H9 (cell line): ENCODE data around the gene SEMA5A. TPM values are rescaled to one million over a fixed set of nuclear protein-coding genes. Genes with fewer than 3 reads are reported as not detected.

Experiments used
- DNase-seq: peaks from one replicate; pipeline ENCODE4 v3.0.0-alpha.2; 2017
- H2AFZ ChIP-seq: one replicate; pipeline ENCODE4 v1.6.1; 2013; ENCODE audit warnings: mild to moderate bottlenecking, low read length, control low read depth, moderate library complexity
- H2AK5ac ChIP-seq: 2 replicates; pipeline ENCODE4 v1.6.1; 2013; ENCODE audit warnings: low read length, control low read depth, mixed read lengths; ENCODE audit not compliant: insufficient read length
- H2BK120ac ChIP-seq: one replicate; pipeline ENCODE4 v1.6.1; 2013; ENCODE audit warnings: low read depth, mild to moderate bottlenecking, low read length, control low read depth, inconsistent platforms; ENCODE audit not compliant: poor library complexity, severe bottlenecking
- H2BK12ac ChIP-seq: 2 replicates; pipeline ENCODE4 v1.6.1; 2013; ENCODE audit warnings: low read length, control low read depth, mixed read lengths, low read depth; ENCODE audit not compliant: insufficient read length
- H2BK15ac ChIP-seq: 2 replicates; pipeline ENCODE4 v1.6.1; 2013; ENCODE audit warnings: low read depth, low read length, control low read depth
- H2BK20ac ChIP-seq: one replicate; pipeline ENCODE4 v1.6.1; 2013; ENCODE audit warnings: low read depth, mild to moderate bottlenecking, low read length, control low read depth, inconsistent platforms; ENCODE audit not compliant: poor library complexity, severe bottlenecking
- H2BK5ac ChIP-seq: 2 replicates; pipeline ENCODE4 v1.6.1; 2013; ENCODE audit warnings: low read length, control low read depth, mixed read lengths; ENCODE audit not compliant: insufficient read length
- H3K14ac ChIP-seq: 2 replicates; pipeline ENCODE4 v1.6.1; 2013; ENCODE audit warnings: low read length, control low read depth; ENCODE audit not compliant: insufficient read depth
- H3K18ac ChIP-seq: 2 replicates; pipeline ENCODE4 v1.6.1; 2013; ENCODE audit warnings: low read depth, mild to moderate bottlenecking, mixed read lengths, low read length, control low read depth; ENCODE audit not compliant: insufficient read length
- H3K23ac ChIP-seq: 2 replicates; pipeline ENCODE4 v1.6.1; 2013; ENCODE audit warnings: low read length, control low read depth, mixed read lengths, low read depth; ENCODE audit not compliant: insufficient read length
- H3K23me2 ChIP-seq: 2 replicates; pipeline ENCODE4 v1.6.1; 2013; ENCODE audit warnings: low read depth, mild to moderate bottlenecking, mixed read lengths, low read length, control low read depth; ENCODE audit not compliant: insufficient read length, poor library complexity, severe bottlenecking
- H3K27ac ChIP-seq: 2 replicates; pipeline ENCODE4 v1.5.1; 2013; ENCODE audit warnings: low read length, control low read depth, mixed read lengths, low read depth; ENCODE audit not compliant: insufficient read length
- H3K27me3 ChIP-seq: 2 replicates; pipeline ENCODE4 v1.6.1; 2013; ENCODE audit warnings: low read length, control low read depth, inconsistent platforms; ENCODE audit not compliant: insufficient read depth
- H3K4ac ChIP-seq: 2 replicates; pipeline ENCODE4 v1.6.1; 2013; ENCODE audit warnings: low read depth, mild to moderate bottlenecking, control low read depth, inconsistent platforms, low read length, moderate library complexity
- H3K4me1 ChIP-seq: 2 replicates; pipeline ENCODE4 v1.6.1; 2013; ENCODE audit warnings: low read length, control low read depth, inconsistent platforms; ENCODE audit not compliant: insufficient read depth
- H3K4me2 ChIP-seq: 2 replicates; pipeline ENCODE4 v1.6.1; 2013; ENCODE audit warnings: low read length, control low read depth, mixed read lengths; ENCODE audit not compliant: insufficient read length, insufficient read depth
- H3K56ac ChIP-seq: 2 replicates; pipeline ENCODE4 v1.6.1; 2013; ENCODE audit warnings: low read depth, mild to moderate bottlenecking, mixed read lengths, low read length, control low read depth; ENCODE audit not compliant: insufficient read length
- H3K79me1 ChIP-seq: 2 replicates; pipeline ENCODE4 v1.6.1; 2013; ENCODE audit warnings: low read depth, mild to moderate bottlenecking, moderate library complexity, low read length, control low read depth, inconsistent platforms; ENCODE audit not compliant: insufficient read depth, poor library complexity, severe bottlenecking
- H3K79me2 ChIP-seq: 2 replicates; pipeline ENCODE4 v1.6.1; 2013; ENCODE audit warnings: low read length, control low read depth, inconsistent platforms; ENCODE audit not compliant: insufficient read depth
- H3K9ac ChIP-seq: 2 replicates; pipeline ENCODE4 v1.6.1; 2013; ENCODE audit warnings: low read length, control low read depth, mixed read lengths; ENCODE audit not compliant: insufficient read length; ENCODE audit errors: extremely low read depth
- H3K9me3 ChIP-seq: one replicate; pipeline ENCODE4 v1.6.1; 2013; ENCODE audit warnings: low read depth, low read length, inconsistent platforms; ENCODE audit not compliant: control insufficient read depth
- H3T11ph ChIP-seq: one replicate; pipeline ENCODE4 v1.6.1; 2013; ENCODE audit warnings: mild to moderate bottlenecking, low read length, control low read depth, inconsistent platforms
- H4K20me1 ChIP-seq: one replicate; pipeline ENCODE4 v1.6.1; 2013; ENCODE audit not compliant: control insufficient read depth, insufficient read length, insufficient read depth
- H4K5ac ChIP-seq: 2 replicates; pipeline ENCODE4 v1.6.1; 2013; ENCODE audit warnings: low read depth, mild to moderate bottlenecking, mixed read lengths, low read length, control low read depth; ENCODE audit not compliant: insufficient read length
- H4K8ac ChIP-seq: replicated peaks from 2 replicates; pipeline ENCODE4 v1.6.1; 2013; ENCODE audit warnings: low read length, control low read depth, mixed read lengths, low read depth; ENCODE audit not compliant: insufficient read length
- H4K91ac ChIP-seq: 2 replicates; pipeline ENCODE4 v1.6.1; 2013; ENCODE audit warnings: low read depth, mild to moderate bottlenecking, moderate library complexity, mixed read lengths, low read length, control low read depth; ENCODE audit not compliant: insufficient read length
- H3K27ac Mint-ChIP-seq, 3 experiments: 2 replicates in 2 of 3; 3 replicates in 1 of 3; pipeline ENCODE4 v1.8.0; 2020 to 2021; ENCODE audit warnings: mixed read lengths in 3 of 3, mild to moderate bottlenecking in 1 of 3, moderate library complexity in 1 of 3
- H3K27me3 Mint-ChIP-seq: 2 replicates; pipeline ENCODE4 v1.8.0; 2021; ENCODE audit warnings: low read depth, mild to moderate bottlenecking, moderate library complexity, mixed read lengths
- H3K36me3 Mint-ChIP-seq, 3 experiments: 2 replicates in 2 of 3; 3 replicates in 1 of 3; pipeline ENCODE4 v1.8.0; 2020 to 2021; ENCODE audit warnings: low read depth in 3 of 3, mixed read lengths in 3 of 3; ENCODE audit not compliant: insufficient read depth in 1 of 3
- H3K4me1 Mint-ChIP-seq, 2 experiments: 2 replicates each; pipeline ENCODE4 v1.8.0; 2020; ENCODE audit warnings: mixed read lengths in 2 of 2
- H3K4me3 Mint-ChIP-seq, 2 experiments: 2 replicates in 1 of 2; 3 replicates in 1 of 2; pipeline ENCODE4 v1.8.0; 2020 to 2021; ENCODE audit warnings: mild to moderate bottlenecking in 2 of 2, mixed read lengths in 2 of 2, moderate library complexity in 1 of 2
- H3K9me3 Mint-ChIP-seq, 2 experiments: 2 replicates in 1 of 2; 3 replicates in 1 of 2; pipeline ENCODE4 v1.8.0; 2020; ENCODE audit warnings: mild to moderate bottlenecking in 2 of 2, mixed read lengths in 2 of 2, moderate library complexity in 1 of 2
- WGBS: extraction: QIAGEN DNeasy Blood & Tissue Kit; methylation state at CpG from one replicate; pipeline ENCODE4 v1.1.7; 2013; ENCODE audit warnings: missing lambda C conversion rate, low lambda C conversion rate, mixed read lengths; ENCODE audit not compliant: insufficient read length; ENCODE audit errors: extremely low coverage; 5-methylcytosine and 5-hydroxymethylcytosine counted together
- total RNA-seq: library from RNA; stranded (reverse); gene quantifications from 2 replicates; pipeline ENCODE4 v1.2.1, GENCODE V29; 2021
- TF ChIP-seq, protein P1 (sequence below): fragments of 200-600 bp; sonication (generic); conservative IDR thresholded peaks from 3 replicates; pipeline ENCODE4 v1.8.0; 2021; ENCODE audit warnings: antibody characterized with exemption, mild to moderate bottlenecking

SEMA5A gene
- total RNA-seq, 1 experiment from 2014 or later = 4.3 TPM

DNA sequence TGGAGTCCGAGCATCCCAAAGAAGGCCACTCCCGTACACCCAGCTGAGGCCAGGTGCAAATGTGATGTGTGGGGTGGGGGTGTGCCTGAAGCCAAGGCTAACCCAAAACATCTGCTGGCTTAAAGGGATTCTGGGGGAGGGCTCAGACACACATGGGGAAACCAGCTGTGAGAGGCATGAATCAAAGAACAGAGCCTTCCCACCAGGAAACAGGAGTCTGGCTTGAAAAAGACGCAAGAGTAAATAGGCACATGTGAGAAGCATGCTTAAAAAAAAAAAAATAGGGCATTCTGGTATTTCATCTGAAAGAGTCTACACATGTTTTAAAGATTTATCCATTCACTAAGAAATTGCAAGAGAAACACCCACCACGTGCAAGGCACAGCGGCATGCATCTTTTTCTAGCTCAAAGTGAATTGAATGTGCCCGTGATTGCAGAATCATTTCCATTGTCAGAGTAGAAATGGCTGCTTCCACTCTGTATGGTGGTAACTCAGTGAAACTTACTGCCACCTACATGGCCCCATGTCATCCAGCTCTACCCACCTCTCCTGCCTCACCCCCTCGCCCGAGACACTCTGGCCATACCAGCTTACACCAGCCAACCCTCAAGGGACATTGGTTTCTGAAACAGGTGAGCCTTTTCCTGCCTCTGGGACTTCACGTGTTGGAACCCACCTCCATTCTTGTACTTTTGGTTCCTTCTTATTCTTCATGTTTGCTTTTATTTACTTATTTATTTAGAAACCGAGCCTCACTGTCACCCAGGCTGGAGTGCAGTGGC lies 71.5 kb downstream of the SEMA5A start:
- Histone ChIP-seq H3K14ac (no peak overlapping the region), H2BK120ac (no peak overlapping the region), H4K20me1 (no peaks in the 10 kb centered on the region), H3K56ac (no peak overlapping the region), H3K23ac (no peak overlapping the region), H3K79me2 (no peaks in the 10 kb centered on the region), H2BK12ac (no peak overlapping the region), H3K4me2 (no peak overlapping the region), H3K18ac (no peak overlapping the region), H3K27ac (no peak overlapping the region), H3K4me1 (no peaks in the 10 kb centered on the region; the same call in 1 of the 2 replicates), H4K91ac (no peak overlapping the region), H4K8ac (no peak overlapping the region), H3T11ph (no peak overlapping the region), H3K23me2 (no peaks in the 10 kb centered on the region), H4K5ac (no peak overlapping the region), H3K9me3 (no peaks in the 10 kb centered on the region), H3K27me3 (no peaks in the 10 kb centered on the region), H2BK20ac (no peak overlapping the region), H2AFZ (no peak overlapping the region), H2BK15ac (no peak overlapping the region), H2BK5ac (no peak overlapping the region), H2AK5ac (no peak overlapping the region), H3K79me1 (no peaks in the 10 kb centered on the region), H3K4ac (no peak overlapping the region), H3K9ac (no peak overlapping the region)
- Mint-ChIP-seq H3K4me1 (peaks cover 6 to 15% of the 10 kb centered on the region in 2 experiments), H3K4me3 (no peak overlapping the region), H3K36me3 (peaks cover 11 to 30% (median 26%) of the 10 kb centered on the region in 3 experiments), H3K27me3 (peaks cover 1% of the 10 kb centered on the region; the same call in 1 of the 2 replicates), H3K27ac (no peak overlapping the region), H3K9me3 (peaks cover 21 to 23% of the 10 kb centered on the region in 2 experiments)
- DNase-seq = no peak
- no CpG with 5 or more reads among the region's 10 CpGs for WGBS
- TF ChIP-seq, protein P1, sequence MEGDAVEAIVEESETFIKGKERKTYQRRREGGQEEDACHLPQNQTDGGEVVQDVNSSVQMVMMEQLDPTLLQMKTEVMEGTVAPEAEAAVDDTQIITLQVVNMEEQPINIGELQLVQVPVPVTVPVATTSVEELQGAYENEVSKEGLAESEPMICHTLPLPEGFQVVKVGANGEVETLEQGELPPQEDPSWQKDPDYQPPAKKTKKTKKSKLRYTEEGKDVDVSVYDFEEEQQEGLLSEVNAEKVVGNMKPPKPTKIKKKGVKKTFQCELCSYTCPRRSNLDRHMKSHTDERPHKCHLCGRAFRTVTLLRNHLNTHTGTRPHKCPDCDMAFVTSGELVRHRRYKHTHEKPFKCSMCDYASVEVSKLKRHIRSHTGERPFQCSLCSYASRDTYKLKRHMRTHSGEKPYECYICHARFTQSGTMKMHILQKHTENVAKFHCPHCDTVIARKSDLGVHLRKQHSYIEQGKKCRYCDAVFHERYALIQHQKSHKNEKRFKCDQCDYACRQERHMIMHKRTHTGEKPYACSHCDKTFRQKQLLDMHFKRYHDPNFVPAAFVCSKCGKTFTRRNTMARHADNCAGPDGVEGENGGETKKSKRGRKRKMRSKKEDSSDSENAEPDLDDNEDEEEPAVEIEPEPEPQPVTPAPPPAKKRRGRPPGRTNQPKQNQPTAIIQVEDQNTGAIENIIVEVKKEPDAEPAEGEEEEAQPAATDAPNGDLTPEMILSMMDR = no peak
